HCT116 (cell line): ENCODE results near the gene SELENOS. TPM values are rescaled to one million over a fixed set of nuclear protein-coding genes. Genes with fewer than 3 reads are reported as not detected.

Experiments
- ATAC-seq: fragments of 200-7000 bp; cut with Tn5 transposase; 2 replicates; pipeline ENCODE4 v1.9.1; 2020; ENCODE audit warnings: mild to moderate bottlenecking, moderate library complexity
- BruUV-seq: library from RNA; stranded (reverse); fragments of 400-500 nt; replicated peaks from 2 replicates; lab custom pipeline; 2021; lab: Mats Ljungman, UMichigan
- CTCF ChIA-PET: fragments of 300-600 bp; sonication (Branson Sonifier 250); formaldehyde crosslinking; loops from one replicate; lab custom pipeline; 2021; ENCODE audit warnings: antibody characterized with exemption; lab: Charles Lee
- POLR2A ChIA-PET: fragments of 300-600, 350-600 bp; sonication (Branson Sonifier 250); formaldehyde crosslinking; loops from one replicate; lab custom pipeline; 2021; ENCODE audit warnings: antibody characterized with exemption; lab: Charles Lee
- RAD21 ChIA-PET, 2 experiments: fragments of 300-600 bp; sonication (Branson Sonifier 250); formaldehyde crosslinking; loops; one replicate each; lab custom pipeline; 2023; ENCODE audit warnings: low total read pairs in 2 of 2; ENCODE audit not compliant: uncharacterized antibody in 2 of 2, unreplicated experiment in 2 of 2, low non-redundant PET in 1 of 2; lab: Charles Lee
- DNase-seq: peaks from one replicate; pipeline ENCODE4 v3.0.0-alpha.2; 2010; ENCODE audit warnings: low read depth, low spot score
- H2AFZ ChIP-seq: fragments of 200-600 bp; shearing (Covaris generic), sonication (generic); 2 replicates; pipeline ENCODE4 v1.6.1; 2017; ENCODE audit warnings: low read depth, mixed run types, mixed read lengths, antibody characterized with exemption, low read length; ENCODE audit not compliant: poor library complexity, severe bottlenecking
- H3K27ac ChIP-seq: 2 replicates; pipeline ENCODE4 v1.5.1; 2012; ENCODE audit warnings: low read depth, low read length
- H3K27me3 ChIP-seq: fragments of 200-600 bp; sonication (generic); 2 replicates; pipeline ENCODE4 v1.6.1; 2016; ENCODE audit warnings: mixed run types, low read length, mixed read lengths; ENCODE audit not compliant: insufficient read depth
- H3K36me3 ChIP-seq, 2 experiments: fragments of 200-500 bp in 1 of 2; fragments of 200-600 bp in 1 of 2; sonication (Bioruptor generic) in 1 of 2; sonication (generic) in 1 of 2; 2 replicates each; pipeline versions ENCODE4 v1.5.1 to v1.6.1; 2014 to 2016; ENCODE audit warnings: low read length in 2 of 2, inconsistent platforms in 1 of 2, mixed read lengths in 1 of 2, mixed run types in 1 of 2; ENCODE audit not compliant: insufficient read depth in 2 of 2, control insufficient read depth in 1 of 2
- H3K4me1 ChIP-seq, 2 experiments: fragments of 200-600 bp in 1 of 2; sonication (generic) in 1 of 2; 2 replicates each; pipeline versions ENCODE4 v1.5.1 to v1.6.1; 2012 to 2017; ENCODE audit warnings: low read length in 2 of 2, inconsistent platforms in 1 of 2, mild to moderate bottlenecking in 1 of 2, mixed read lengths in 1 of 2, mixed run types in 1 of 2, moderate library complexity in 1 of 2; ENCODE audit not compliant: insufficient read depth in 2 of 2, control insufficient read depth in 1 of 2
- H3K4me2 ChIP-seq: fragments of 200-600 bp; sonication (generic); 2 replicates; pipeline ENCODE4 v1.6.1; 2017; ENCODE audit warnings: mixed run types, low read length, mixed read lengths
- H3K4me3 ChIP-seq, 2 experiments: fragments of 200-600 bp in 1 of 2; sonication (generic) in 1 of 2; replicated peaks in 1 of 2; 2 replicates each; pipeline ENCODE4 v1.5.1; 2011 to 2016; ENCODE audit warnings: low read length in 2 of 2, control low read depth in 1 of 2, low read depth in 1 of 2, mild to moderate bottlenecking in 1 of 2, mixed read lengths in 1 of 2, mixed run types in 1 of 2
- H3K79me2 ChIP-seq: fragments of 200-600 bp; sonication (generic); 2 replicates; pipeline ENCODE4 v1.6.1; 2017; ENCODE audit warnings: mild to moderate bottlenecking, mixed run types, low read length, moderate library complexity, mixed read lengths; ENCODE audit not compliant: insufficient read depth
- H3K9ac ChIP-seq: fragments of 200-600 bp; sonication (generic); 2 replicates; pipeline ENCODE4 v1.6.1; 2016; ENCODE audit warnings: low read length, mixed read lengths
- H3K9me2 ChIP-seq: fragments of 200-600 bp; sonication (generic), shearing (Covaris generic); 2 replicates; pipeline ENCODE4 v1.6.1; 2017; ENCODE audit warnings: mixed run types, mild to moderate bottlenecking, moderate library complexity; ENCODE audit not compliant: insufficient read depth
- H3K9me3 ChIP-seq, 2 experiments: fragments of 200-500 bp in 1 of 2; fragments of 200-600 bp in 1 of 2; sonication (Bioruptor generic) in 1 of 2; sonication (generic) in 1 of 2; 2 replicates each; pipeline ENCODE4 v1.6.1; 2014 to 2017; ENCODE audit warnings: low read length in 2 of 2, mixed read lengths in 2 of 2, inconsistent platforms in 1 of 2, low read depth in 1 of 2, mild to moderate bottlenecking in 1 of 2, mixed run types in 1 of 2, moderate library complexity in 1 of 2; ENCODE audit not compliant: control insufficient read depth in 1 of 2, insufficient read depth in 1 of 2
- H4K20me1 ChIP-seq: fragments of 200-600 bp; sonication (generic), shearing (Covaris generic); 2 replicates; pipeline ENCODE4 v1.6.1; 2017; ENCODE audit warnings: mixed run types, mild to moderate bottlenecking, moderate library complexity; ENCODE audit not compliant: insufficient read depth
- ATF3 ChIP-seq: IDR thresholded peaks from 2 replicates; pipeline ENCODE4 v1.6.1; 2012
- CEBPB ChIP-seq: IDR thresholded peaks from 2 replicates; pipeline ENCODE4 v1.6.1; 2012; ENCODE audit warnings: low read depth
- EGR1 ChIP-seq: IDR thresholded peaks from 2 replicates; pipeline ENCODE4 v1.6.1; 2012; ENCODE audit warnings: low read depth
- EZH2 ChIP-seq: fragments of 200-600 bp; sonication (generic); IDR thresholded peaks from 2 replicates; pipeline ENCODE4 v1.6.1; 2017; ENCODE audit warnings: antibody characterized with exemption, mixed run types
- EZH2phosphoT487 ChIP-seq: fragments of 200-600 bp; IDR thresholded peaks from 2 replicates; pipeline ENCODE4 v1.6.1; 2018; ENCODE audit warnings: antibody characterized with exemption, borderline replicate concordance
- FOSL1 ChIP-seq: IDR thresholded peaks from 2 replicates; pipeline ENCODE4 v1.6.1; 2012; ENCODE audit warnings: low read depth
- POLR2A ChIP-seq: IDR thresholded peaks from 2 replicates; pipeline ENCODE4 v1.7.0; 2011; ENCODE audit warnings: borderline replicate concordance; ENCODE audit not compliant: insufficient read depth, insufficient read length; ENCODE audit errors: extremely low read depth
- RAD21 ChIP-seq: IDR thresholded peaks from 2 replicates; pipeline ENCODE4 v1.6.1; 2012; ENCODE audit warnings: low read depth, mild to moderate bottlenecking
- REST ChIP-seq: IDR thresholded peaks from 2 replicates; pipeline ENCODE4 v1.6.1; 2012; ENCODE audit warnings: low read depth
- SRF ChIP-seq: IDR thresholded peaks from 2 replicates; pipeline ENCODE4 v1.6.1; 2012; ENCODE audit warnings: low read depth
- TCF7L2 ChIP-seq: IDR thresholded peaks from 2 replicates; pipeline ENCODE4 v1.7.0; 2011; ENCODE audit warnings: borderline replicate concordance, inconsistent platforms; ENCODE audit not compliant: insufficient read depth, insufficient read length; ENCODE audit errors: extremely low read depth
- intact Hi-C: fragments of 100-400 bp; cut with micrococcal nuclease; formaldehyde crosslinking; loops from 2 replicates; pipeline ENCODE4 v1.10.0; 2022
- total RNA-seq: library from RNA; stranded (reverse); gene quantifications from one replicate; pipeline ENCODE4 v1.2.1, GENCODE V29; 2021; ENCODE audit not compliant: unreplicated experiment

The SELENOS gene
- total RNA-seq, 1 experiment from 2014 or later = 45.6 TPM

GRCh38 chr15:101248274-101248673, 29.0 kb downstream of the SELENOS start:
- no TSS peak for BruUV-seq
- POLR2A ChIA-PET = no interaction called here
- RAD21 ChIA-PET = no interaction called here
- no peak overlapping the region for H3K4me3 ChIP-seq
- intact Hi-C loops = no loop called here
- H3K9ac ChIP-seq = no peak overlapping the region
- no peaks in the 10 kb centered on the region for H3K9me3 ChIP-seq
- no peak for TF ChIP-seq POLR2A
- no peak for TF ChIP-seq RAD21
- no peak for TF ChIP-seq SRF
- no peak for TF ChIP-seq EZH2phosphoT487
- no peak for TF ChIP-seq EZH2
- no peak overlapping the region for H2AFZ ChIP-seq
- peaks cover 6 to 13% of the 10 kb centered on the region in 2 experiments; a peak in 3 of 4 replicates for H3K36me3 ChIP-seq
- H3K79me2 ChIP-seq = peaks cover 78% of the 10 kb centered on the region
- CTCF ChIA-PET = no interaction called here
- H3K9me2 ChIP-seq = no peaks in the 10 kb centered on the region
- H3K4me1 ChIP-seq = peaks cover 13 to 21% of the 10 kb centered on the region in 2 experiments
- H3K4me2 ChIP-seq = no peak overlapping the region
- no peaks in the 10 kb centered on the region for H3K27me3 ChIP-seq
- no peak for DNase-seq
- no peak for ATAC-seq
- peaks cover 10% of the 10 kb centered on the region; the same call in 1 of the 2 replicates for H4K20me1 ChIP-seq
- H3K27ac ChIP-seq = no peak overlapping the region

- ATAC-seq (no peak), DNase-seq (no peak)
- Histone ChIP-seq H3K9ac (no peak overlapping the region), H3K4me2 (no peak overlapping the region), H3K9me3 (no peaks in the 10 kb centered on the region), H4K20me1 (peaks cover 10% of the 10 kb centered on the region; the same call in 1 of the 2 replicates), H3K9me2 (no peaks in the 10 kb centered on the region), H3K27ac (no peak overlapping the region), H3K4me1 (peaks cover 8 to 12% of the 10 kb centered on the region in 2 experiments), H3K4me3 (no peak overlapping the region), H3K27me3 (no peaks in the 10 kb centered on the region), H2AFZ (no peak overlapping the region), H3K36me3 (peaks cover 10 to 13% of the 10 kb centered on the region in 2 experiments; a peak in 3 of 4 replicates), H3K79me2 (peaks cover 90% of the 10 kb centered on the region)
- RAD21 ChIA-PET = no interaction called here
- intact Hi-C loops = no loop called here
- CTCF ChIA-PET = interaction anchor here (1.4 kb wide), 1 partner anchor 897 kb away, joined by 3 read pairs; no protein-coding TSS in a partner anchor
- POLR2A ChIA-PET = no interaction called here
- BruUV-seq = no TSS peak
- TF ChIP-seq ATF3 = no peak
- no peak for TF ChIP-seq TCF7L2
- TF ChIP-seq FOSL1 = no peak
- no peak for TF ChIP-seq RAD21
- no peak for TF ChIP-seq CEBPB
- TF ChIP-seq EGR1 = no peak
- no peak for TF ChIP-seq POLR2A
- TF ChIP-seq SRF = no peak
- TF ChIP-seq REST = no peak
These were observed 30.2 kb downstream of the SELENOS start for GRCh38 chr15:101246824-101247745.
